ENCODE measurements around the gene POLA1.

Gene POLA1

GRCh38 chrX:25034889-25035288 is 341.2 kb downstream of the POLA1 start:
- no peak for DNase-seq

GRCh38 chrX:25039036-25039435 is 345.3 kb downstream of the POLA1 start:
- no peak for DNase-seq

GRCh38 chrX:25043192-25043591 is 349.5 kb downstream of the POLA1 start:
- no peak for DNase-seq
